Neuronal stem cell (in vitro differentiated cells): ENCODE measurements around the gene CCDC77.

Experiments used
- DNase-seq: peaks from one replicate; pipeline ENCODE4 v3.0.0-alpha.2; 2013; ENCODE audit warnings: low spot score
- H2AFZ ChIP-seq: one replicate; pipeline ENCODE4 v1.6.1; 2013; ENCODE audit warnings: mild to moderate bottlenecking, low read length, inconsistent platforms
- H2AK5ac ChIP-seq: 2 replicates; pipeline ENCODE4 v1.6.1; 2013; ENCODE audit warnings: low read depth, mild to moderate bottlenecking, inconsistent platforms, low read length, moderate library complexity, mixed read lengths
- H2BK120ac ChIP-seq: 2 replicates; pipeline ENCODE4 v1.6.1; 2013; ENCODE audit warnings: low read depth, mild to moderate bottlenecking, inconsistent platforms, low read length, moderate library complexity, mixed read lengths
- H2BK12ac ChIP-seq: one replicate; pipeline ENCODE4 v1.6.1; 2013; ENCODE audit warnings: low read length, inconsistent platforms
- H2BK15ac ChIP-seq: 2 replicates; pipeline ENCODE4 v1.6.1; 2013; ENCODE audit warnings: mild to moderate bottlenecking, low read length, inconsistent platforms, mixed read lengths
- H2BK5ac ChIP-seq: one replicate; pipeline ENCODE4 v1.6.1; 2013; ENCODE audit warnings: inconsistent platforms, mild to moderate bottlenecking, low read length, moderate library complexity
- H3K14ac ChIP-seq: one replicate; pipeline ENCODE4 v1.6.1; 2013; ENCODE audit warnings: low read length, inconsistent platforms
- H3K18ac ChIP-seq: 2 replicates; pipeline ENCODE4 v1.6.1; 2013; ENCODE audit warnings: low read length, inconsistent platforms
- H3K23ac ChIP-seq: 2 replicates; pipeline ENCODE4 v1.6.1; 2013; ENCODE audit warnings: low read depth, mild to moderate bottlenecking, mixed read lengths, low read length, inconsistent platforms; ENCODE audit not compliant: poor library complexity
- H3K27ac ChIP-seq: replicated peaks from 3 replicates; pipeline ENCODE4 v1.5.1; 2013; ENCODE audit warnings: low read length, inconsistent platforms
- H3K27me3 ChIP-seq, 3 experiments: 2 replicates each; pipeline ENCODE4 v1.6.1; 2013; ENCODE audit warnings: low read length in 3 of 3, mild to moderate bottlenecking in 2 of 3, inconsistent platforms in 1 of 3, low read depth in 1 of 3, mixed read lengths in 1 of 3, moderate library complexity in 1 of 3; ENCODE audit not compliant: control insufficient read depth in 3 of 3, insufficient read depth in 3 of 3
- H3K36me3 ChIP-seq, 2 donors: replicated peaks in 1 of 2; 2 replicates each; pipeline ENCODE4 v1.6.1; 2013; ENCODE audit warnings: low read length in 2 of 2; ENCODE audit not compliant: control insufficient read depth in 2 of 2, insufficient read depth in 2 of 2
- H3K4ac ChIP-seq: 2 replicates; pipeline ENCODE4 v1.6.1; 2013; ENCODE audit warnings: inconsistent platforms, mild to moderate bottlenecking, low read length, moderate library complexity
- H3K4me1 ChIP-seq, 2 donors: 1 replicate in 1 of 2; 2 replicates in 1 of 2; pipeline ENCODE4 v1.6.1; 2013; ENCODE audit warnings: low read length in 2 of 2, low read depth in 1 of 2; ENCODE audit not compliant: control insufficient read depth in 2 of 2, insufficient read depth in 1 of 2
- H3K4me2 ChIP-seq: one replicate; pipeline ENCODE4 v1.6.1; 2013; ENCODE audit warnings: mild to moderate bottlenecking, low read length, inconsistent platforms; ENCODE audit not compliant: insufficient read depth, poor library complexity, severe bottlenecking
- H3K4me3 ChIP-seq, 2 donors: 2 replicates each; pipeline ENCODE4 v1.5.1; 2013; ENCODE audit warnings: low read length in 2 of 2, mild to moderate bottlenecking in 2 of 2, inconsistent platforms in 1 of 2, moderate library complexity in 1 of 2
- H3K79me1 ChIP-seq: one replicate; pipeline ENCODE4 v1.6.1; 2013; ENCODE audit warnings: low read depth, mild to moderate bottlenecking, inconsistent platforms, low read length, moderate library complexity
- H3K9ac ChIP-seq: one replicate; pipeline ENCODE4 v1.6.1; 2013; ENCODE audit warnings: mild to moderate bottlenecking, low read depth, low read length, inconsistent platforms; ENCODE audit not compliant: poor library complexity
- H3K9me3 ChIP-seq, 2 donors: replicated peaks in 1 of 2; 2 replicates each; pipeline versions ENCODE3 to v1.6.1; 2013; ENCODE audit warnings: low read length in 2 of 2, mild to moderate bottlenecking in 2 of 2, inconsistent platforms in 1 of 2, low read depth in 1 of 2, mixed read lengths in 1 of 2, moderate library complexity in 1 of 2; ENCODE audit not compliant: control insufficient read depth in 2 of 2, insufficient read depth in 1 of 2
- H4K8ac ChIP-seq: one replicate; pipeline ENCODE4 v1.6.1; 2013; ENCODE audit warnings: low read depth, mild to moderate bottlenecking, inconsistent platforms, low read length, moderate library complexity
- H4K91ac ChIP-seq: one replicate; pipeline ENCODE4 v1.6.1; 2013; ENCODE audit warnings: low read length, low read depth, mild to moderate bottlenecking, inconsistent platforms; ENCODE audit not compliant: poor library complexity
- WGBS, 2 donors: extraction: QIAGEN DNeasy Blood & Tissue Kit; methylation state at CpG; one replicate each; pipeline ENCODE4 v1.1.7; 2013; ENCODE audit warnings: missing lambda C conversion rate in 2 of 2, mixed read lengths in 1 of 2; ENCODE audit not compliant: insufficient read length in 2 of 2, insufficient replicate concordance in 1 of 2; ENCODE audit errors: extremely low coverage in 2 of 2; 5-methylcytosine and 5-hydroxymethylcytosine counted together

CCDC77 gene

DNA sequence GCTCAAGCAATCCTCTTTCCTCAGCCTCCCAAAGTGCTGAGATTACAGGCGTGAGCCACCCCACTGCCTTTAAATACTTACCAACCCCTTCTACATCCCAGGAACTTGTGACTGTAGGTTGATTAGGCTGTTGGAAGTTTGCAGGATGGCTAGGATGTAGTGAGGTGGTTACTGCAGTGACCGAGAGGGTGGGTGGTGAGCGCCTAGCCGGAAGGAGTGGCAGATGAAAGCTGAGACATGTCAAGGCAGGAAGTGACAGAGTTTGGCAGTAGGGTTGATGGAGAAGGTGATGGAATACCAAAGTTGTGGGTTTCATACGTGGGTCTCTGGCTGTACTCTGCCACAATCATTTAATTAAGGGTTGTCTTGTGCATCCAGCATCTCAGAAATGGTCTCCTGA is 71.8 kb downstream of the CCDC77 start:
- H3K27ac ChIP-seq, result peak overlapping the region; percentile 24
- no CpG with 5 or more reads among the region's 5 CpGs for WGBS, 2 donors
- no peak overlapping the region for H3K4ac ChIP-seq

DNA sequence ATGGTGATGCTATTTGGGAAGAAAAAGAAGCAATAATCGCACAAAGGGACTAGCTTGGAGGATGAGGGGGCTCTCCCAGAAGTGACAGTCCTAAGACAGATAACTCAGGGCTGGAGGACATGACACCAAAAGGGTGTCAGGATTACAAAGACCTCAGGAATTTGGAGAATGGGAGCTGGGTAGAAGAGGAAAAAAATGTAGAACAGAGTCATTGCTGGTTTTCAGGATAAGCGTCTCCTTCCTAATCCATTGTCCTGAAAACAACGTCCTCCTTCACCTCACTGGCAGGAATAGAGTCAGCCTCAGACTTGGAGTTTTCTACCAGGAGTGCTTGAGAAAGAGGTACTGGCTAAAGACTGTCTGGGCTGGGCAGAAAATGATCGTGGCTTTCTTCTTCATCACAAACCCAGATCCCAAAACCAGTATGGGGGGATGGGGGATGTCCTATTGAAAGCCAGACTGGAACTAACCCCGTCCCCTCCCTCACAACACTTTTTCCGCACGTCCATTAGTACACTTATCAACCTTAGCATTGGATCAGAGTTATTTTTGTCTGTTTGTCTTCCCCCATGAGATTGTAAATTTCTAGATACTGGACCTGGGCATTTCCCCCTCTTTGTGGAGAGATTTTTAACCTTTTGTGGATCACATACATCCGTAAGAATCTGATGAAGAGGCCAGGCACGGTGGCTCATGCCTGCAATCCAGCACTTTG is 72.6 kb downstream of the CCDC77 start:
- Histone ChIP-seq H4K8ac (no peak overlapping the region), H3K36me3 (peaks cover 0 to 4% of the 10 kb centered on the region in 2 donors), H3K4me1 (peaks cover 7 to 19% of the 10 kb centered on the region in 2 donors), H2AFZ (no peak overlapping the region), H2BK15ac (no peak overlapping the region), H4K91ac (no peak overlapping the region), H3K4me3 (no peak overlapping the region), H3K79me1 (no peaks in the 10 kb centered on the region), H3K18ac (no peak overlapping the region), H3K9me3 (no peaks in the 10 kb centered on the region), H3K4me2 (peak overlapping the region; percentile 14), H3K27me3 (no peaks in the 10 kb centered on the region), H3K27ac (peak overlapping the region; percentile 24), H3K23ac (no peak overlapping the region), H3K4ac (no peak overlapping the region), H2BK120ac (no peak overlapping the region), H2BK12ac (no peak overlapping the region), H2BK5ac (no peak overlapping the region), H3K9ac (no peak overlapping the region), H3K14ac (no peak overlapping the region), H2AK5ac (no peak overlapping the region)
- no peak for DNase-seq
- no CpG with 5 or more reads among the region's 9 CpGs for WGBS, 2 donors

More for the DNA sequence above, 71.8 kb downstream of the CCDC77 start:
- no peak overlapping the region for H3K18ac ChIP-seq
- peaks cover 7 to 19% of the 10 kb centered on the region in 2 donors for H3K4me1 ChIP-seq
- peaks cover 0 to 4% of the 10 kb centered on the region in 2 donors for H3K36me3 ChIP-seq
- H3K4me2 ChIP-seq, result no peak overlapping the region
- H2AK5ac ChIP-seq, result peak overlapping the region; percentile 39
- H3K9ac ChIP-seq, result peak overlapping the region; percentile 80
- no peak overlapping the region for H4K91ac ChIP-seq
- H3K9me3 ChIP-seq, result no peaks in the 10 kb centered on the region
- no peak for DNase-seq
- no peak overlapping the region for H3K14ac ChIP-seq
- no peak overlapping the region for H4K8ac ChIP-seq
- no peaks in the 10 kb centered on the region for H3K79me1 ChIP-seq
- H3K27me3 ChIP-seq, result no peaks in the 10 kb centered on the region
- H2BK12ac ChIP-seq, result no peak overlapping the region
- H3K23ac ChIP-seq, result no peak overlapping the region
- H2AFZ ChIP-seq, result no peak overlapping the region
- H3K4me3 ChIP-seq, result peak overlapping the region in 1 of 2 donors; percentile 10
- no peak overlapping the region for H2BK5ac ChIP-seq
- H2BK120ac ChIP-seq, result no peak overlapping the region
- H2BK15ac ChIP-seq, result no peak overlapping the region

DNA sequence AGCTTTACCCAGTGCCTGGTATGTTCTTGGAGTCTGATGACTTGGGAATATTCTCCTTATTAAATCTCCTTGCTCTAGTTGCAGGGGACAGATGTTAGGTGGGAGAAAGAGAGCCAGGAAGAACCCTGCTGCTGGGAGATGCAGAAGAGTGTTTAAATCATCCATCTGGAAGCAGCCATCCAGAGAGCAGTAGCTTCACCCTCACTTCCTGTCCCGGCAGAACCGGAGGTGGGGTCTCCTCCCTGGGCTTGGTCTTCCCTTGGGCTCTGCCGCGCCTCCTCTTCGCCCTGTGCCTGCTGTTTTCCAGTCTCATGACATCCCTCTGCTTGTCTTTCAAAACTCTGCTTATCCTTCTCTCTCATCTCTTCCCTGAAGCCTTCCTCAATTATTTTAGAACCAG is 73.8 kb downstream of the CCDC77 start:
- H3K79me1 ChIP-seq, result no peaks in the 10 kb centered on the region
- peaks cover 0 to 3% of the 10 kb centered on the region in 2 donors for H3K36me3 ChIP-seq
- no peak overlapping the region for H2BK15ac ChIP-seq
- H3K23ac ChIP-seq, result no peak overlapping the region
- DNase-seq, result no peak
- no peak overlapping the region for H3K4ac ChIP-seq
- H2BK12ac ChIP-seq, result no peak overlapping the region
- no peak overlapping the region for H2AK5ac ChIP-seq
- H4K8ac ChIP-seq, result no peak overlapping the region
- WGBS, 2 donors, result no CpG with 5 or more reads among the region's 5 CpGs
- H3K27me3 ChIP-seq, result no peaks in the 10 kb centered on the region
- no peak overlapping the region for H2BK120ac ChIP-seq
- H3K4me2 ChIP-seq, result no peak overlapping the region
- H3K27ac ChIP-seq, result no peak overlapping the region
- peaks cover 7 to 17% of the 10 kb centered on the region in 2 donors for H3K4me1 ChIP-seq
- peak overlapping the region; percentile 42 for H2AFZ ChIP-seq
- H3K4me3 ChIP-seq, result no peak overlapping the region
- H3K18ac ChIP-seq, result no peak overlapping the region
- H3K9me3 ChIP-seq, result no peaks in the 10 kb centered on the region
- no peak overlapping the region for H3K9ac ChIP-seq
- H4K91ac ChIP-seq, result no peak overlapping the region
- H2BK5ac ChIP-seq, result no peak overlapping the region
- no peak overlapping the region for H3K14ac ChIP-seq

DNA sequence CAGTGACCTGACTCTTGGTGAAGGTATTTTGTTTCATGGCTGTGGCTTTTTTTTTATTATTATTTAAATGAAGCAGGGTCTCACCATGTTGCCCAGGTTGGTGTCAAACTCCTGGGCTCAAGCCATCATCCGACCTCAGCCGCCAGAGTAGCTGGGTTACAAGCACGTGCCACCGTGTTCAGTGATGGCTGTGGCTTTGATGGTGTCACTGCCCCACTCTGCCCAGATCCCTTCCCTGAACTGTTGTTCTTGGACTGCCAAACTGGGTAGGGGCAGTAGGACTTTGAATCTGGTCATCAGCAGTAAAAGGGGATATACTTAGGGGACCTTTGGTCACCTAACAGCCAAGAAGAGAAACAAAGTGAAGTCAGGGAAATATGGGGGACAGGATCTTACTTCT is 77.7 kb downstream of the CCDC77 start:
- Histone ChIP-seq H3K4ac (no peak overlapping the region), H2AK5ac (no peak overlapping the region)
- WGBS, 2 donors, result no CpG with 5 or more reads among the region's 4 CpGs

More for the DNA sequence above, 77.7 kb downstream of the CCDC77 start:
- no peaks in the 10 kb centered on the region for H3K36me3 ChIP-seq
- H3K4me3 ChIP-seq, result no peak overlapping the region
- H4K91ac ChIP-seq, result no peak overlapping the region
- H2BK5ac ChIP-seq, result peak overlapping the region; percentile 11
- H3K14ac ChIP-seq, result no peak overlapping the region
- no peak overlapping the region for H2BK120ac ChIP-seq
- no peak overlapping the region for H2BK12ac ChIP-seq
- no peak overlapping the region for H4K8ac ChIP-seq
- H2BK15ac ChIP-seq, result no peak overlapping the region
- no peak overlapping the region for H3K9ac ChIP-seq
- H3K18ac ChIP-seq, result no peak overlapping the region
- no peak overlapping the region for H3K23ac ChIP-seq
- H2AFZ ChIP-seq, result no peak overlapping the region
- peaks cover 0 to 2% of the 10 kb centered on the region in 2 donors for H3K9me3 ChIP-seq
- no peak for DNase-seq
- no peaks in the 10 kb centered on the region for H3K79me1 ChIP-seq
- no peaks in the 10 kb centered on the region for H3K27me3 ChIP-seq
- H3K27ac ChIP-seq, result no peak overlapping the region
- H3K4me2 ChIP-seq, result no peak overlapping the region
- H3K4me1 ChIP-seq, result peaks cover 4 to 11% of the 10 kb centered on the region in 2 donors
